Measurements from ENCODE around the gene SMC6.

Gene SMC6

GRCh38 chr2:17729880-17730279, 23.7 kb downstream of the SMC6 start:
- no peak for TF ChIP-seq CTCF (IDR thresholded peaks at IDR 0.05)

- no peak for TF ChIP-seq CTCF (IDR thresholded peaks at IDR 0.05)
Observed at GRCh38 chr2:17728210-17728609, 25.4 kb downstream of the SMC6 start.

GRCh38 chr2:17719562-17720371, 33.8 kb downstream of the SMC6 start:
- TF ChIP-seq CTCF (IDR thresholded peaks at IDR 0.05), result peak; percentile 76

GRCh38 chr2:17718689-17719088, 34.9 kb downstream of the SMC6 start:
- TF ChIP-seq CTCF (IDR thresholded peaks at IDR 0.05), result no peak

- TF ChIP-seq CTCF (IDR thresholded peaks at IDR 0.05), result no peak
Observed at GRCh38 chr2:17717666-17718065, 35.9 kb downstream of the SMC6 start.

- TF ChIP-seq CTCF (IDR thresholded peaks at IDR 0.05), result no peak
Observed at GRCh38 chr2:17713291-17713690, 40.3 kb downstream of the SMC6 start.

GRCh38 chr2:17710547-17711248, 42.9 kb downstream of the SMC6 start:
- TF ChIP-seq CTCF (IDR thresholded peaks at IDR 0.05), result no peak
